BE2C (cell line): ENCODE data around the gene ZNF77.
A peak's percentile ranks its signal among the peaks of the same experiment; 100 is the strongest.
"Not testable (repeated sequence)": the region's sequence is repeated elsewhere in the genome, so short reads cannot be mapped to it uniquely, and the experiment has no call there.

Experiments
- DNase-seq: peaks from one replicate; pipeline ENCODE4 v3.0.0-alpha.2; 2020
- H3K27me3 ChIP-seq: fragments of 250-450 bp; sonication (Bioruptor Pico); 2 replicates; pipeline ENCODE4 v1.5.1; 2020; ENCODE audit warnings: mild to moderate bottlenecking
- H3K36me3 ChIP-seq: fragments of 250-450 bp; sonication (Bioruptor Pico); 2 replicates; pipeline ENCODE4 v1.5.1; 2020; ENCODE audit warnings: mild to moderate bottlenecking
- H3K4me1 ChIP-seq: fragments of 250-450 bp; sonication (Bioruptor Pico); 2 replicates; pipeline ENCODE4 v1.5.1; 2020
- H3K4me3 ChIP-seq: 2 replicates; pipeline ENCODE4 v1.5.1; 2011; ENCODE audit warnings: low read depth, low read length
- H3K9me3 ChIP-seq: fragments of 250-450 bp; sonication (Bioruptor Pico); 2 replicates; pipeline ENCODE4 v1.5.1; 2020
- TF ChIP-seq, protein P1 (sequence below): IDR thresholded peaks from 2 replicates; pipeline ENCODE4 v1.5.1; 2012; ENCODE audit warnings: mild to moderate bottlenecking, low read depth, low read length

Gene ZNF77

DNA sequence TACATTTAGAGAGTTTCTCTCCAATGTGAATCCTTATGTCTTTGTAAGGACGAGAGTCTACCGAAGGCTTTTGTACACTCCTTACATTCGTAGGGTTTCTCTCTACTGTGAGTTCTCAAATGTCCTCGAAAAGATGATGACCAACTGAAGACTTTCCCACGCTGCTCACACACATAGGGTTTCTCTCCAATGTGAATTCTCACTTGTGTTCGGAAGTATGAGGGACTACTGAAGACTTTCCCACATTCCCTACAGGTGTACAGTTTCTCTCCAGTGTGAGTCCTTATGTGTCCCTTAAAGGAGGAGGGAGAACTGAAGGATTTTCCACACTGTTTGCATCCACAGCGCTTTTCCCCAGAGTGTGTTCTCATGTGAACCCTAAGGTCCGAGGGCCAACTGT is 48.1 kb downstream of the ZNF77 start:
- TF ChIP-seq, protein P1, sequence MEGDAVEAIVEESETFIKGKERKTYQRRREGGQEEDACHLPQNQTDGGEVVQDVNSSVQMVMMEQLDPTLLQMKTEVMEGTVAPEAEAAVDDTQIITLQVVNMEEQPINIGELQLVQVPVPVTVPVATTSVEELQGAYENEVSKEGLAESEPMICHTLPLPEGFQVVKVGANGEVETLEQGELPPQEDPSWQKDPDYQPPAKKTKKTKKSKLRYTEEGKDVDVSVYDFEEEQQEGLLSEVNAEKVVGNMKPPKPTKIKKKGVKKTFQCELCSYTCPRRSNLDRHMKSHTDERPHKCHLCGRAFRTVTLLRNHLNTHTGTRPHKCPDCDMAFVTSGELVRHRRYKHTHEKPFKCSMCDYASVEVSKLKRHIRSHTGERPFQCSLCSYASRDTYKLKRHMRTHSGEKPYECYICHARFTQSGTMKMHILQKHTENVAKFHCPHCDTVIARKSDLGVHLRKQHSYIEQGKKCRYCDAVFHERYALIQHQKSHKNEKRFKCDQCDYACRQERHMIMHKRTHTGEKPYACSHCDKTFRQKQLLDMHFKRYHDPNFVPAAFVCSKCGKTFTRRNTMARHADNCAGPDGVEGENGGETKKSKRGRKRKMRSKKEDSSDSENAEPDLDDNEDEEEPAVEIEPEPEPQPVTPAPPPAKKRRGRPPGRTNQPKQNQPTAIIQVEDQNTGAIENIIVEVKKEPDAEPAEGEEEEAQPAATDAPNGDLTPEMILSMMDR, result no peak
- Histone ChIP-seq H3K4me1 (peaks cover 2% of the 10 kb centered on the region; the same call in 1 of the 2 replicates), H3K36me3 (no peaks in the 10 kb centered on the region), H3K27me3 (no peaks in the 10 kb centered on the region), H3K9me3 (no peaks in the 10 kb centered on the region; the same call in 1 of the 2 replicates), H3K4me3 (no peak overlapping the region)
- no peak for DNase-seq

DNA sequence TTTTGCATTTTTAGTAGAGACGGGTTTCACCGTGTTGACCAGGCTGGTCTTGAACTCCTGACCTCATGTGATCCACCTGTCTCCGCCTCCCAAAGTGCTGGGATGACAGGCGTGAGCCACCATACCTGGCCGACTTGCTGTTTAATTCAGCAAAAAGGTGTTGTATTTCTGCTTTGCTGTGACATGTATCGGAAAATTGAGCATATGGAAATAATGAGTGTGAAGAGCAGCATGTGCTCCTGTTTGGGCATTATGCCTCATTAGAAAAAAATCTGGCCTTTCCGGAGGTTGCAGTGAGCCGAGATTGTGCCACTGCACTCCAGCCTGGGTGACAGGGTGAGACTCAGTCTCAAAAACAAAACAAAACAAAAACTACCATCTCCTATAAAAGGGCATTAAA is 54.2 kb downstream of the ZNF77 start:
- H3K36me3 ChIP-seq, H3K4me3 ChIP-seq, H3K27me3 ChIP-seq, DNase-seq, H3K4me1 ChIP-seq, H3K9me3 ChIP-seq: not testable (repeated sequence)

DNA sequence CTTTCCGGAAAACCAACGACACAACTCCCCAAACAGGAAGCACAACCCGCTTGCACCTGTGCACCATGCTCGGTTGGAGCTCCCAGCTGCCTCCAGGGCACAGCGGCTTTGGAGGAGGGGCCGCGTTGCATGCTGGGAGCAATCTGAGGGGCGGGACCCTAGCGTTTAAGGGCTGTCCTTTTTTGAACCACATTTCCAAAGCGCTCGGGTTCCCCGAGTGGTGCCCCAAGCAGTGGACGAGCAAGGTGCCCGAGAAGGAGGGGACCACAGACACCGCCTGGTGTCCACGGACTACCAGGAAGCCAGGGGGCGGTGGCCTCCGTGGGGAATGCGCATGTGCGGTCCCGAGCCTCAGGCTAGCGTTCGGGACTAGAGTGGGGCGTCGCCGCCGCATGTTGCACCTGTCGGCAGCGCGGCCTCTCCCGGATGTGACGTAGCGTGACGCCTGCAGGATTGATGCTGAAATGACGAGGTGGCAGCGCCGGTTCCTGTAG is 56.0 kb downstream of the ZNF77 start:
- H3K9me3 ChIP-seq, result no peaks in the 10 kb centered on the region; the same call in 1 of the 2 replicates
- H3K36me3 ChIP-seq, result no peaks in the 10 kb centered on the region
- H3K4me1 ChIP-seq, result no peaks in the 10 kb centered on the region; the same call in 1 of the 2 replicates
- no peak overlapping the region for H3K4me3 ChIP-seq
- TF ChIP-seq, protein P1, result no peak
- DNase-seq, result no peak
- H3K27me3 ChIP-seq, result no peaks in the 10 kb centered on the region

DNA sequence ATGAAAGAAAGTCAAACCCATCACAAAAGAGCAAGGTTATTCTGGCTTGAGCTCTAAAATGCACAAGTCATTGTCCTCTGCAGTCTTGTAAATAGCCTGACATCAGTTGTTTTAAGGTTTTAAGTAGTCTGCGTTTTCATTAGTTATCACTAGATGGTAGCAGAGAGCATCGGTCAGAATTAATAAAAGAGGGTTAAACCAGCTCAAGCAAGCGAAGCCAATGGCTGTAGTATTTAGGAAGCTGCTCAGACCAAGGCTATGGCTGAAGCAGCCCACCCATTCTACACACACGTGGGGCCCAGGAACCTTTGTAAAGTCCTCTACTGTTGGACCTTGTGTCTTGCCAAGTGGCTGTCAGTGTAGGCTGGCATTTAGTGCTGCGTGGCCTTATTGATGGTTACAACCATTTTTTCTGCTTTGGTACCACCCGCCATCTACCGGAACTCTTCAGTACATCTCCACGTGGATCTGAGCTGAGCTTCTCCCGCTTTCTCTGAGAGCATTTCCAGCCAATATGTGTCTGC is 57.3 kb downstream of the ZNF77 start:
- DNase-seq, result peak; percentile 36
- Histone ChIP-seq H3K4me1 (no peaks in the 10 kb centered on the region; the same call in 1 of the 2 replicates), H3K36me3 (no peaks in the 10 kb centered on the region), H3K4me3 (no peak overlapping the region), H3K27me3 (no peaks in the 10 kb centered on the region), H3K9me3 (no peaks in the 10 kb centered on the region; the same call in 1 of the 2 replicates)
- TF ChIP-seq, protein P1, result peak; percentile 72

DNA sequence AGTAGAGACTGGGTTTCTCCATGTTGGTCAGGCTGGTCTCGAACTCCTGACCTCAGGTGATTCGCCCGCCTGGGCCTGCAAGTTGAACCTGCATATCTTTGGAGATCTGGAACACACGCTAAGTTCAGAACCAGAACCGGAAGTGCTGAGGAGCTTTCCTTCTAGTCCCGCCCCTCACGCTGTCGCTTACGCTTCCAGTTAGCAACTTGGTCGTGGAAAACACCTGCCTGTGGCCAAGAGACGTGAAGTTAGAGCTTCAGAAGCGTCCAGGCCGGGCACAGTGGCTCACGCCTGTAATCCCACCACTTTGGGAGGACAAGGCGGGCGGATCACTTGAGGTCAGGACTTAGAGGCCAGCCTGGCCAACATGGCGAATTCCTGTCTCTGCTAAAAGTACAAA is 59.0 kb downstream of the ZNF77 start:
- TF ChIP-seq, protein P1, result no peak
- H3K4me3 ChIP-seq, result no peak overlapping the region
- no peaks in the 10 kb centered on the region; the same call in 1 of the 2 replicates for H3K4me1 ChIP-seq
- no peaks in the 10 kb centered on the region for H3K36me3 ChIP-seq
- no peaks in the 10 kb centered on the region; the same call in 1 of the 2 replicates for H3K9me3 ChIP-seq
- no peaks in the 10 kb centered on the region for H3K27me3 ChIP-seq
- no peak for DNase-seq

DNA sequence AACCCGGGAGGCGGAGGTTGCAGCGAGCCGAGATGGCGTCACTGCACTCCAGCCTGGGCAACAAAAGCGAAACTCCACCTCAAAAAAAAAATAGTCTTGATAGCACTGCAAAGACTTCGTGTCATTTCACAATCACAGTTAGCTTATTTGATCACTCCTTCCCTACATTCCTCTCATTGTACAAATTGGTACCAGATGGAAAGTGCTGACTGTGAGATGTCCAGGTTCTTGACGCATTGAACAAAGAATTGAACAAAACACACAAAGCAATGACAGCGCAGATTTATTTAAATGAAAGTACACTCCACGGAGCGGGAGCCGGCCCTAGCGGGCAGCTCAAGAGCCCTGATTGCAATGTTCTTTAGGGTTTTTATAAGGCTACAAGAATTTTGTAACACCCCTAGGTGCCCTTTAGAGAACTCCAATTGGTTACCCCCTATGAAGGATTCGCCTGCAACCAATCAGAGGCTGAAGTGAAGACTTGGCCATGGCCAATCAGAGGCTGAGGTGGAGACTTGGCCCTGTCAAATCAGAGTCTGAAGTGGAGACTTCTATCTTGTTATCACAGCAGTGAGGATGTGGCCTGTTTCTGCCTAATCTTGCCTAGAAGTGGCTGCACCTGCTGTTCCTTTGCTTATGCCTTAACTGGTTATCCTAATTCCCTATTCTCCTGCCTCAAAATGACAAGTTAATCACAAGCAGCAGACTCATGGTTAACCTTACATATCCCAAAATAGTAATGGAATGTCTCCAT is 60.9 kb downstream of the ZNF77 start:
- no peaks in the 10 kb centered on the region for H3K27me3 ChIP-seq
- no peak overlapping the region for H3K4me3 ChIP-seq
- H3K4me1 ChIP-seq, result no peaks in the 10 kb centered on the region; the same call in 1 of the 2 replicates
- no peaks in the 10 kb centered on the region for H3K36me3 ChIP-seq
- TF ChIP-seq, protein P1, result no peak
- H3K9me3 ChIP-seq, result peaks cover 6% of the 10 kb centered on the region
- DNase-seq, result no peak
